Right renal pelvis (tissue), 4 donors: ENCODE data around the gene TNIK. TPM values are rescaled to one million over a fixed set of nuclear protein-coding genes. Genes with fewer than 3 reads are reported as not detected.
"Not testable (repeated sequence)": the region's sequence is repeated elsewhere in the genome, so short reads cannot be mapped to it uniquely, and the experiment has no call there.

ENCODE experiments used
- DNase-seq, 4 donors: peaks; one replicate each; pipeline ENCODE4 v3.0.0-alpha.2; 2013; ENCODE audit warnings: low read depth in 4 of 4, low spot score in 3 of 4, missing footprints in 1 of 4
- polyA plus RNA-seq, 4 donors: library from polyadenylated mRNA; unstranded; fragments of 120-200 nt; gene quantifications; one replicate each; pipeline ENCODE4 v1.2.1, GENCODE V29; 2013; ENCODE audit not compliant: insufficient read length in 4 of 4

The TNIK gene
- polyA plus RNA-seq, 4 donors = 16.1 to 21.5 (median 18.6) TPM

GRCh38 chr3:171447579-171447891 is 12.7 kb downstream of the TNIK start:
- not testable (repeated sequence) for DNase-seq

- DNase-seq = no peak
Measured at GRCh38 chr3:171446801-171447578, 13.2 kb downstream of the TNIK start.

- DNase-seq = no peak
Measured at GRCh38 chr3:171446301-171446700, 13.9 kb downstream of the TNIK start.

- DNase-seq = no peak
Measured at GRCh38 chr3:171445620-171446204, 14.5 kb downstream of the TNIK start.

GRCh38 chr3:171444001-171444690 is 16.1 kb downstream of the TNIK start:
- DNase-seq = no peak

- no peak for DNase-seq
Measured at GRCh38 chr3:171443211-171443957, 16.8 kb downstream of the TNIK start.

- DNase-seq = no peak
Measured at GRCh38 chr3:171442184-171442583, 18.0 kb downstream of the TNIK start.

GRCh38 chr3:171441381-171441780 is 18.8 kb downstream of the TNIK start:
- DNase-seq = no peak

GRCh38 chr3:171439996-171440395 is 20.2 kb downstream of the TNIK start:
- DNase-seq = no peak

- no peak for DNase-seq
Measured at GRCh38 chr3:171437115-171437756, 23.0 kb downstream of the TNIK start.

GRCh38 chr3:171436380-171436779 is 23.8 kb downstream of the TNIK start:
- DNase-seq = no peak

- no peak for DNase-seq
Measured at GRCh38 chr3:171435757-171436156, 24.4 kb downstream of the TNIK start.

- DNase-seq = no peak
Measured at GRCh38 chr3:171435143-171435542, 25.1 kb downstream of the TNIK start.

- no peak for DNase-seq
Measured at GRCh38 chr3:171432548-171432947, 27.7 kb downstream of the TNIK start.

GRCh38 chr3:171431550-171431949 is 28.7 kb downstream of the TNIK start:
- DNase-seq = no peak

GRCh38 chr3:171430530-171430929 is 29.7 kb downstream of the TNIK start:
- DNase-seq = no peak

GRCh38 chr3:171429635-171430034 is 30.6 kb downstream of the TNIK start:
- DNase-seq = no peak

- DNase-seq = no peak
Measured at GRCh38 chr3:171428892-171429291, 31.3 kb downstream of the TNIK start.

- DNase-seq = no peak
Measured at GRCh38 chr3:171428321-171428787, 31.9 kb downstream of the TNIK start.

GRCh38 chr3:171427771-171428320 is 32.4 kb downstream of the TNIK start:
- no peak for DNase-seq
